GM10266 (cell line): ENCODE results near the gene CDC42BPB.

Source experiments
- DNase-seq: peaks from one replicate; pipeline ENCODE4 v3.0.0; 2012; ENCODE audit errors: extremely low spot score
- CTCF ChIP-seq: IDR thresholded peaks from 2 replicates; pipeline ENCODE4 v1.5.1; 2012; ENCODE audit warnings: mild to moderate bottlenecking, low read depth; ENCODE audit not compliant: control insufficient read depth, insufficient read depth; ENCODE audit errors: missing control alignments

The CDC42BPB gene

GRCh38 chr14:102970496-102970895 lies 86.9 kb downstream of the CDC42BPB start:
- no peak for DNase-seq
- TF ChIP-seq CTCF: no peak

GRCh38 chr14:102969901-102970300 lies 87.4 kb downstream of the CDC42BPB start:
- DNase-seq: no peak
- TF ChIP-seq CTCF: no peak

- DNase-seq: no peak
- TF ChIP-seq CTCF: no peak
These were observed 88.1 kb downstream of the CDC42BPB start for GRCh38 chr14:102969060-102969791.

- no peak for TF ChIP-seq CTCF
- no peak for DNase-seq
These were observed 89.0 kb downstream of the CDC42BPB start for GRCh38 chr14:102968306-102968705.

GRCh38 chr14:102967506-102967795 lies 89.9 kb downstream of the CDC42BPB start:
- no peak for DNase-seq
- TF ChIP-seq CTCF: no peak

- DNase-seq: no peak
- no peak for TF ChIP-seq CTCF
These were observed 90.5 kb downstream of the CDC42BPB start for GRCh38 chr14:102966681-102967505.
